ENCODE measurements around the gene BCOR. TPM values are rescaled to one million over a fixed set of nuclear protein-coding genes. Genes with fewer than 3 reads are reported as not detected.

BCOR gene
- total and polyA plus RNA-seq, 9 of the 15 experiments (the other 6 are each of a cell fraction or from before 2014, with no cell fraction given) = 27.5 to 113 (median 37.6) TPM

DNA sequence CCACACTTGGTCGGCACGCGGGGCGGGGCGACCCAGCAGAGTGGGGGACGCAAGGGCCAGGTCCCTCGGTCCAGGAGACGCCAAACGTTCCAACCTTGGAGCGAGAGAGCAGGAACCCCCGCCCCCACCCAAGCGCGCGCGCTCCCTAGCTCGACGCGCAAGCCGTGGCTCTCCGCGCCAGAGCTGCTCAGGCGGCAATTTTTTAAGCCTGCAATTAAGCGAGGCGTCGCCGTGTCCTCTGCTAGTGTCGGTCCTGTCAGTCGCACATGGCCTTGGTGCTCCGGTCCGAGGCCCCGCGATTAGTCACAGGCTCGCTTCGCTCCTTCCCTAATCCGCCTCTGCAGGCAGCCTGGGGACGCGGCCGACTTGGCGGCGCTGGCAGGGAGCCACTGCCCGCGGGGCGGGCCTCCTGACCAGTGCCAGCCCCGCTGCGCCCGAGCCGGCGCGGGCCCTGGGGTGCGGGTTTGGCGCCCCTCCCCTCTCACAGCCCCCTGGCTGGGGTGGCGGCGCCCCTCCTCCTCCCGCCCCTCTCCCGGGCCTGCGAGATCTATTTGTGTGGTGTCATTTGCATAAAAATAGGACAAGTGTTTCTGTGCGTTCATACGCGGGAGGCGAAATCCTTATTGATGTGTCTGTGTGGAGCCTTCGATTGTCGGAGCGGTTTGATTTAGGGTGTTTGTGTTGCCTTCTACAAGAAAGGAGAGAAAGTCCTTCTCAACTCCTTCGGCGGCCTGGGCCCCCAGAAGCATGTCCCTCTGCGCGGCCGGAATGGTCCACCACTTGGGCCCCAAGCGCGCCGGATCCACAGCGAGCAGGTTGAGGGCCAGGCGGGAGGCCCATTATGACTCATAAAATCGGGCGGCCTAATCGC is 9.8 kb upstream of the BCOR start (continued):
- TF ChIP-seq CEBPG (CRISPR knock-in tag; IDR thresholded peaks at IDR 0.05) (no peak), CEBPG (tag; conservative IDR thresholded peaks at IDR 0.05 in 1 of 2, IDR thresholded peaks at IDR 0.05 in 1 of 2) (no peak), HIVEP1 (CRISPR knock-in tag; IDR thresholded peaks at IDR 0.05) (no peak), WHSC1 (IDR thresholded peaks at IDR 0.05; ENCODE audit: low read length) (no peak), ZNF699 (CRISPR knock-in tag; IDR thresholded peaks at IDR 0.05; ENCODE audit: insufficient replicate concordance) (no peak), POLR2B (IDR thresholded peaks at IDR 0.05; ENCODE audit: low read depth, partially characterized antibody) (no peak), SNIP1 (IDR thresholded peaks at IDR 0.05; ENCODE audit: low read depth) (no peak), HNRNPLL (IDR thresholded peaks at IDR 0.05; ENCODE audit: low read depth, low read length, poor library complexity, severe bottlenecking) (peak; percentile 9), MCM2 (IDR thresholded peaks at IDR 0.05; ENCODE audit: low read depth) (no peak), LARP7 (IDR thresholded peaks at IDR 0.05) (no peak), GATAD2B (IDR thresholded peaks at IDR 0.05; ENCODE audit: borderline replicate concordance) (no peak), ZNF431 (CRISPR knock-in tag; IDR thresholded peaks at IDR 0.05) (peak; percentile 72), PHB (CRISPR knock-in tag; IDR thresholded peaks at IDR 0.05) (no peak), ZNF644 (tag; IDR thresholded peaks at IDR 0.05; ENCODE audit: low read depth) (no peak), CREBBP (IDR thresholded peaks at IDR 0.05; ENCODE audit: low read depth, low read length) (no peak), NFRKB (IDR thresholded peaks at IDR 0.05; ENCODE audit: low read depth) (peak; percentile 5; the same call in 1 of the 2 replicates), ZNF347 (CRISPR knock-in tag; IDR thresholded peaks at IDR 0.05; ENCODE audit: low read depth) (no peak), ZNF140 (CRISPR knock-in tag; IDR thresholded peaks at IDR 0.05) (no peak)
- TF ChIP-seq, protein P1, sequence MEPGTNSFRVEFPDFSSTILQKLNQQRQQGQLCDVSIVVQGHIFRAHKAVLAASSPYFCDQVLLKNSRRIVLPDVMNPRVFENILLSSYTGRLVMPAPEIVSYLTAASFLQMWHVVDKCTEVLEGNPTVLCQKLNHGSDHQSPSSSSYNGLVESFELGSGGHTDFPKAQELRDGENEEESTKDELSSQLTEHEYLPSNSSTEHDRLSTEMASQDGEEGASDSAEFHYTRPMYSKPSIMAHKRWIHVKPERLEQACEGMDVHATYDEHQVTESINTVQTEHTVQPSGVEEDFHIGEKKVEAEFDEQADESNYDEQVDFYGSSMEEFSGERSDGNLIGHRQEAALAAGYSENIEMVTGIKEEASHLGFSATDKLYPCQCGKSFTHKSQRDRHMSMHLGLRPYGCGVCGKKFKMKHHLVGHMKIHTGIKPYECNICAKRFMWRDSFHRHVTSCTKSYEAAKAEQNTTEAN (CRISPR knock-in tag; IDR thresholded peaks at IDR 0.05) = peak; percentile 53; the same call in 1 of the 2 replicates
- TF ChIP-seq, protein P2, sequence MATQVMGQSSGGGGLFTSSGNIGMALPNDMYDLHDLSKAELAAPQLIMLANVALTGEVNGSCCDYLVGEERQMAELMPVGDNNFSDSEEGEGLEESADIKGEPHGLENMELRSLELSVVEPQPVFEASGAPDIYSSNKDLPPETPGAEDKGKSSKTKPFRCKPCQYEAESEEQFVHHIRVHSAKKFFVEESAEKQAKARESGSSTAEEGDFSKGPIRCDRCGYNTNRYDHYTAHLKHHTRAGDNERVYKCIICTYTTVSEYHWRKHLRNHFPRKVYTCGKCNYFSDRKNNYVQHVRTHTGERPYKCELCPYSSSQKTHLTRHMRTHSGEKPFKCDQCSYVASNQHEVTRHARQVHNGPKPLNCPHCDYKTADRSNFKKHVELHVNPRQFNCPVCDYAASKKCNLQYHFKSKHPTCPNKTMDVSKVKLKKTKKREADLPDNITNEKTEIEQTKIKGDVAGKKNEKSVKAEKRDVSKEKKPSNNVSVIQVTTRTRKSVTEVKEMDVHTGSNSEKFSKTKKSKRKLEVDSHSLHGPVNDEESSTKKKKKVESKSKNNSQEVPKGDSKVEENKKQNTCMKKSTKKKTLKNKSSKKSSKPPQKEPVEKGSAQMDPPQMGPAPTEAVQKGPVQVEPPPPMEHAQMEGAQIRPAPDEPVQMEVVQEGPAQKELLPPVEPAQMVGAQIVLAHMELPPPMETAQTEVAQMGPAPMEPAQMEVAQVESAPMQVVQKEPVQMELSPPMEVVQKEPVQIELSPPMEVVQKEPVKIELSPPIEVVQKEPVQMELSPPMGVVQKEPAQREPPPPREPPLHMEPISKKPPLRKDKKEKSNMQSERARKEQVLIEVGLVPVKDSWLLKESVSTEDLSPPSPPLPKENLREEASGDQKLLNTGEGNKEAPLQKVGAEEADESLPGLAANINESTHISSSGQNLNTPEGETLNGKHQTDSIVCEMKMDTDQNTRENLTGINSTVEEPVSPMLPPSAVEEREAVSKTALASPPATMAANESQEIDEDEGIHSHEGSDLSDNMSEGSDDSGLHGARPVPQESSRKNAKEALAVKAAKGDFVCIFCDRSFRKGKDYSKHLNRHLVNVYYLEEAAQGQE (IDR thresholded peaks at IDR 0.05; ENCODE audit: borderline replicate concordance) = no peak
- TF ChIP-seq, protein P2 (CRISPR knock-in tag; IDR thresholded peaks at IDR 0.05; ENCODE audit: low read depth) = no peak
